HEK293T (cell line): ENCODE results near the gene UAP1.

Experiments
- CTCF ChIA-PET: fragments of 350-600 bp; formaldehyde crosslinking; extraction: SDS; loops from one replicate; lab custom pipeline; 2021; ENCODE audit warnings: antibody characterized with exemption, inconsistent platforms; lab: Yijun Ruan, JAX
- POLR2A ChIA-PET: fragments of 350-600 bp; formaldehyde crosslinking; extraction: SDS; loops from one replicate; lab custom pipeline; 2020; ENCODE audit warnings: antibody characterized with exemption, inconsistent platforms; lab: Yijun Ruan, JAX
- DNase-seq: peaks from one replicate; pipeline ENCODE4 v3.0.0; 2012; ENCODE audit warnings: mixed read lengths; ENCODE audit errors: extremely low spot score
- ARNT ChIP-seq: fragments of 450-650 bp; IDR thresholded peaks from 2 replicates; pipeline ENCODE4 v1.6.1; 2017; ENCODE audit warnings: mild to moderate bottlenecking
- BHLHE40 ChIP-seq: fragments of 450-650 bp; IDR thresholded peaks from 2 replicates; pipeline ENCODE4 v1.6.1; 2016; ENCODE audit warnings: mild to moderate bottlenecking, moderate library complexity, borderline replicate concordance
- CTBP1 ChIP-seq: fragments of 450-650 bp; IDR thresholded peaks from 2 replicates; pipeline ENCODE4 v1.6.1; 2016; ENCODE audit warnings: borderline replicate concordance
- ELF4 ChIP-seq: fragments of 450-650 bp; IDR thresholded peaks from 2 replicates; pipeline ENCODE4 v1.6.1; 2017; ENCODE audit warnings: antibody characterized with exemption
- FOXA1 ChIP-seq: fragments of 450-650 bp; IDR thresholded peaks from 2 replicates; pipeline ENCODE4 v1.6.1; 2016; ENCODE audit warnings: mild to moderate bottlenecking
- FOXK2 ChIP-seq: fragments of 450-650 bp; IDR thresholded peaks from 2 replicates; pipeline ENCODE4 v1.6.1; 2016; ENCODE audit warnings: mild to moderate bottlenecking
- FOXM1 ChIP-seq: fragments of 450-650 bp; IDR thresholded peaks from 2 replicates; pipeline ENCODE4 v1.6.1; 2017; ENCODE audit warnings: mild to moderate bottlenecking, borderline replicate concordance
- HDGF ChIP-seq: fragments of 450-650 bp; IDR thresholded peaks from 2 replicates; pipeline ENCODE4 v1.6.1; 2017; ENCODE audit warnings: antibody characterized with exemption, borderline replicate concordance
- L3MBTL2 ChIP-seq: fragments of 450-650 bp; conservative IDR thresholded peaks from 2 replicates; pipeline ENCODE4 v1.6.1; 2016; ENCODE audit warnings: mild to moderate bottlenecking
- LEF1 ChIP-seq: fragments of 450-650 bp; IDR thresholded peaks from 2 replicates; pipeline ENCODE4 v1.6.1; 2017; ENCODE audit warnings: mild to moderate bottlenecking, borderline replicate concordance
- NFRKB ChIP-seq: fragments of 450-650 bp; IDR thresholded peaks from 2 replicates; pipeline ENCODE4 v1.6.1; 2016; ENCODE audit warnings: mild to moderate bottlenecking, moderate library complexity
- SP1 ChIP-seq: fragments of 450-650 bp; IDR thresholded peaks from 2 replicates; pipeline ENCODE4 v1.6.1; 2017
- SUZ12 ChIP-seq: fragments of 450-650 bp; IDR thresholded peaks from 2 replicates; pipeline ENCODE4 v1.6.1; 2016; ENCODE audit warnings: mild to moderate bottlenecking
- TARDBP ChIP-seq: fragments of 450-650 bp; IDR thresholded peaks from 2 replicates; pipeline ENCODE4 v1.6.1; 2016
- ZNF384 ChIP-seq: fragments of 450-650 bp; IDR thresholded peaks from 2 replicates; pipeline ENCODE4 v1.6.1; 2016
- TF ChIP-seq, protein P1 (sequence below): fragments of 450-650 bp; IDR thresholded peaks from 2 replicates; pipeline ENCODE4 v1.6.1; 2016

Gene UAP1

DNA sequence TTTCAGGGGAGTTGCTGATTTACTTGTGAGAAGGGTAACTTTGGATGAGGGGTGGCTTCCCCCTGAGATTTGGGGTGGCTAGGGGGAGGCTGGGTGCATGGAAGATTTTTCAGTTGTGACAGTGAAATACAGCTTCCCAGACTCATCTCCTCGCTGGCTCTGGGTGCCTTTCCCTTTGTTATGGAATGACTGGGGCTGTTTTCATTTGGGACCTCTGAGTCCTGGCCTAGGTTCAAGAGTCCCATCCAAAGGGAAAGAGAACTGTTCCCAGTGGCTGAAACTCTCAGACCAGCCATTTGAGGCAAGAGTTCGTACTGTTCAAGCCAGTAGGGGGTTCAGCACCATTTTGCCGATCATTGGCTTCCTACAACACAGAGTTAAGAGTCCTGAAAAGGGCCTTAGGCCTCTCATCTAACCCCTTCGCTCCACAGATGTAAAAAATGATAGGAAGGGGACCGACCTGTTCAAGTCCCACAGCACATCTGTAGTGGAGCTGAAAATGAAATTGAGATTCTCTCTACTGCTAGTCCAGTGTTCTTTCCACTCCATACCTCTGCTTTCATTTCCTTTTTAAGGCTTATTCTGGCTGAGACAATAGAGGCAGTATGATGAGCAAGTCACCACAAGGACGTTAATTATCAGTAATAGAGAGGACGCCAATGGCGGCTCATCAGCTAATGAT, 71.7 kb downstream of the UAP1 start:
- ChIA-PET POLR2A (no interaction called here), CTCF (interaction anchor here (0.9 kb wide), 1 partner anchor 9 kb away, joined by 3 read pairs; no protein-coding TSS in a partner anchor)
- no peak for TF ChIP-seq FOXK2
- TF ChIP-seq, protein P1, sequence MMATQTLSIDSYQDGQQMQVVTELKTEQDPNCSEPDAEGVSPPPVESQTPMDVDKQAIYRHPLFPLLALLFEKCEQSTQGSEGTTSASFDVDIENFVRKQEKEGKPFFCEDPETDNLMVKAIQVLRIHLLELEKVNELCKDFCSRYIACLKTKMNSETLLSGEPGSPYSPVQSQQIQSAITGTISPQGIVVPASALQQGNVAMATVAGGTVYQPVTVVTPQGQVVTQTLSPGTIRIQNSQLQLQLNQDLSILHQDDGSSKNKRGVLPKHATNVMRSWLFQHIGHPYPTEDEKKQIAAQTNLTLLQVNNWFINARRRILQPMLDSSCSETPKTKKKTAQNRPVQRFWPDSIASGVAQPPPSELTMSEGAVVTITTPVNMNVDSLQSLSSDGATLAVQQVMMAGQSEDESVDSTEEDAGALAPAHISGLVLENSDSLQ: no peak
- no peak for TF ChIP-seq L3MBTL2
- TF ChIP-seq SUZ12: no peak
- TF ChIP-seq NFRKB: no peak
- no peak for TF ChIP-seq SP1
- TF ChIP-seq CTBP1: no peak
- no peak for TF ChIP-seq FOXA1
- TF ChIP-seq ZNF384: no peak
- no peak for TF ChIP-seq LEF1
- TF ChIP-seq HDGF: no peak
- no peak for TF ChIP-seq FOXM1
- no peak for TF ChIP-seq TARDBP
- no peak for TF ChIP-seq ARNT
- no peak for TF ChIP-seq BHLHE40
- no peak for TF ChIP-seq ELF4
- DNase-seq: peak; percentile 26

DNA sequence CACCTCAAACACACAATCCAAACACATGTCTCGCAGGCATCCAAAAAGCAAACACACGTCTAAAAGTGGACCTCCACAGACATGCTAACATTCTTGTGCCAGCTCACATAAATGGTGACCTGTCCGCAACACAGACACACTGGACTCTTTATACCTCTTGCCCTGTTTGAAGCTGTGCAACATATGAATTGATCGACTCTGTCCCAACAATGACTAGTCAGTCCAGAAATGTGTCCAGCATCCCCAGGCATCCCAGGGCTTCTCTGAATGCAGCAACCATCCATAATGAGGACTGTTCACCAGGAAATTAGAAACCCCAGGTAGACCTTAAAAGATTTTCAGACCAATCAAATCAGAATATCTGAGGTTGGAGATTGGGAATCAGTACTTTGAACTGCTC, 73.9 kb downstream of the UAP1 start:
- no peak for TF ChIP-seq SP1
- TF ChIP-seq FOXA1: no peak
- no peak for TF ChIP-seq NFRKB
- TF ChIP-seq BHLHE40: no peak
- TF ChIP-seq, protein P1: no peak
- TF ChIP-seq SUZ12: no peak
- no peak for TF ChIP-seq HDGF
- TF ChIP-seq L3MBTL2: no peak
- TF ChIP-seq FOXK2: no peak
- TF ChIP-seq ZNF384: no peak
- no peak for DNase-seq
- ChIA-PET POLR2A (no interaction called here), CTCF (no interaction called here)

DNA sequence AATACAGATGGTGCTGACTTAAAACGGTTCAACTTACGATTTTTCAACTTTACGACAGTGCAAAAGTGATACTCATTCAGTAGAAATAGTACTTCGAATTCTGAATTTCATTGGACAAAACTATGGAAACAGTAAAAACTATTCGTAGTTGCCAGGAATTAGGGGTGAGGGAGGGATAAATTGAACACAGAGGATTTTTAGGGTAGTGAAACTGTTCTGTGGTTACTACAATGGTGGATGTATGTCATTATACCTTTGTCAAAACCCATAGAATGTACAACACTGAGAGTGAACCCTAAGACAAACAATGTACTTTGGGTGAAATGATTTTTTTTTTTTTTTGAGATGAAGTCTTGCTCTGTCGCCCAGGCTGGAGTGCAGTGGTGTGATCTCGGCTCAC, 78.2 kb downstream of the UAP1 start:
- TF ChIP-seq LEF1: no peak
- TF ChIP-seq SUZ12: no peak
- TF ChIP-seq FOXA1: no peak
- no peak for TF ChIP-seq BHLHE40
- no peak for TF ChIP-seq TARDBP
- no peak for DNase-seq
- CTCF ChIA-PET: no interaction called here
- POLR2A ChIA-PET: no interaction called here

DNA sequence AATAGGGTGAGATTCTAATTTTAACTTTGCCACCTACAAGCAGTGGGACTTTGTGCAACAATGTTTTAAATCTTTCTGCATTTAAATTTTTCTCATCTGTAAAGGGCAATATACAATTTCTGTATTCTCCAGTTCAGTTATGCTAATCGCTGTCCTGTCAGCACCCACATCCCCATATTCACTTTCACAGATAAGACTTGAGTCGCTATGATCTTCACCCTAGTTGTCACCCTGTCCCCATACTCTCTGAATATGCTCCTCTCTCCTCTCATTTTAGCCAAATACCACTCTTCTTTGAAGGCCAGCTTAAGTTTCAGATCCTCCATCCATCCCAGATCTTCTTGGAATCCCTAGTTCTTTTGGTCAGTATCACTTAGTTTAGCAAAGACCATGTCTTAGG, 79.6 kb downstream of the UAP1 start:
- CTCF ChIA-PET: no interaction called here
- POLR2A ChIA-PET: no interaction called here

DNA sequence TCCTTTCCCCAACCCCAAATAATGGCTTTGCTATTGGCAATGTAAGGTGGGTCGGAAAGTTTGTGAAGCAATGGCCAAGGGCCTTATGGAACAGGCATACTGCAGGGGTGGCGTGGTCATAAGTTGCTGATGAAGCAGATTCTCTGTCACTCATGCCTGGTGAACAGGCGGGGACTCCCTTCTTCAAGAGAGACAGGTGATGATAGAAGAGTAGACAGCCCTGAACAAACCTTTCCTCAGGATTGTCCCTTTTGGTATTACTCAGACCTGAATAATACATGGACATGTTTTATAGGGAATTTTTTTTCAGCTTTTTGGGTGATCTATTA, 83.4 kb downstream of the UAP1 start:
- POLR2A ChIA-PET: no interaction called here
- DNase-seq: no peak
- CTCF ChIA-PET: no interaction called here
- TF ChIP-seq NFRKB (no peak), SP1 (no peak), BHLHE40 (no peak), L3MBTL2 (no peak), HDGF (no peak)

More for the DNA sequence above, 79.6 kb downstream of the UAP1 start:
- TF ChIP-seq SP1 (no peak), ZNF384 (no peak), NFRKB (no peak), BHLHE40 (no peak), TARDBP (no peak)
- no peak for DNase-seq

DNA sequence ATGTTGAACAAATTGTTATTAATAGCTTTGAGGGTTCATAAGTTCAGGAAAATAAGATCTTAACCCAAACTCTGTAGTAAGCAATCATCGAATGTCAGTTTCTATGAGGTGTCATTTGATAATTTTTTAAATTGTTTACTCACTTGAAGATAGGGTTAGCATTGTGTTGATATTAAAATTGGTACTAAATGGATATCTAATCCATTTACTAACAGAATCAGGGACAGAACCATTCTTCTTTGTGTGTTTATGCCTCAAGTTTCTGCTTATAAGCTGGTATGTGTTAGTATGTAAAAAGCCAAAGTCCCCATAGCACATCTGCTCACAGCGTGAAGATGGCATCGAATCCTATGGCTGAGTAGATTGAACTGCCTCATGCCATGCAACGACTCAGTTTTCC, 84.1 kb downstream of the UAP1 start:
- ChIA-PET CTCF (no interaction called here), POLR2A (no interaction called here)
- TF ChIP-seq SP1 (no peak), NFRKB (no peak), SUZ12 (no peak), L3MBTL2 (no peak), FOXK2 (no peak), ELF4 (no peak), ARNT (no peak), CTBP1 (no peak), FOXA1 (no peak), ZNF384 (no peak), HDGF (no peak), FOXM1 (no peak), BHLHE40 (no peak), TARDBP (no peak), LEF1 (no peak)
- TF ChIP-seq, protein P1: no peak
- DNase-seq: no peak

DNA sequence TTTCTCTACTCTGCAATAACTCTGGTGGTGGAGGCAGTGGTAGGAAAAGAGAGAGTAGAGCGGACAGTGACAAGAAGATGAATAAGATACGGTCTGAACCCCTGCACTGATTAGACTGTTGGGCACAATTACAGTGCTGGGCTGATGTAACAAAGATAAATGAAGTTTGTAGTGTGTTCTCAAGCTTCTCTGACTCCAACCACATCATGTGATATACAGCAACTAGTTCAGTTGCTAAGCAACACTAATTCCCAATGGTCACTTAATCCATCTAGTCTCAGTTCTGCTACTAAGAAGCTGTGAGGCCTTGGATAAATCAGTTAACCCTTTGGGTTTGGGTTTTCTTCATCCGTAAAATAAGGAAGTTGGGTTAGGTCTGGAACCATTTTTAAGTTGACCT, 88.1 kb downstream of the UAP1 start:
- CTCF ChIA-PET: no interaction called here
- POLR2A ChIA-PET: no interaction called here
- TF ChIP-seq ZNF384 (no peak), L3MBTL2 (no peak), LEF1 (no peak), SP1 (no peak), BHLHE40 (no peak), NFRKB (no peak), FOXK2 (no peak), FOXA1 (no peak), CTBP1 (no peak)
- DNase-seq: no peak
